Measurements from ENCODE around the gene SAYSD1. TPM values are rescaled to one million over a fixed set of nuclear protein-coding genes. Genes with fewer than 3 reads are reported as not detected.

SAYSD1 gene
- total and polyA plus RNA-seq, 2 experiments from 2014 or later = 8.2 to 10.0 TPM

- H3K27ac Mint-ChIP-seq = no peak overlapping the region
- no peak overlapping the region for H3K4me3 Mint-ChIP-seq
- ATAC-seq (no peak), DNase-seq (ENCODE audit: low spot score) (no peak)
- H2AFZ ChIP-seq = no peak overlapping the region; the same call in 1 of the 2 replicates
- no peaks in the 10 kb centered on the region for H3K9me2 ChIP-seq (ENCODE audit: insufficient read depth)
- H3K4me3 ChIP-seq = no peak overlapping the region
- no peaks in the 10 kb centered on the region for H3K27me3 ChIP-seq (ENCODE audit: insufficient read depth)
- TF ChIP-seq EZH2phosphoT487 (IDR thresholded peaks at IDR 0.05; ENCODE audit: unreplicated experiment) = no peak
- no peak for TF ChIP-seq CREB1 (CRISPR knock-in tag; IDR thresholded peaks at IDR 0.05; ENCODE audit: low read depth)
- TF ChIP-seq, protein P1, sequence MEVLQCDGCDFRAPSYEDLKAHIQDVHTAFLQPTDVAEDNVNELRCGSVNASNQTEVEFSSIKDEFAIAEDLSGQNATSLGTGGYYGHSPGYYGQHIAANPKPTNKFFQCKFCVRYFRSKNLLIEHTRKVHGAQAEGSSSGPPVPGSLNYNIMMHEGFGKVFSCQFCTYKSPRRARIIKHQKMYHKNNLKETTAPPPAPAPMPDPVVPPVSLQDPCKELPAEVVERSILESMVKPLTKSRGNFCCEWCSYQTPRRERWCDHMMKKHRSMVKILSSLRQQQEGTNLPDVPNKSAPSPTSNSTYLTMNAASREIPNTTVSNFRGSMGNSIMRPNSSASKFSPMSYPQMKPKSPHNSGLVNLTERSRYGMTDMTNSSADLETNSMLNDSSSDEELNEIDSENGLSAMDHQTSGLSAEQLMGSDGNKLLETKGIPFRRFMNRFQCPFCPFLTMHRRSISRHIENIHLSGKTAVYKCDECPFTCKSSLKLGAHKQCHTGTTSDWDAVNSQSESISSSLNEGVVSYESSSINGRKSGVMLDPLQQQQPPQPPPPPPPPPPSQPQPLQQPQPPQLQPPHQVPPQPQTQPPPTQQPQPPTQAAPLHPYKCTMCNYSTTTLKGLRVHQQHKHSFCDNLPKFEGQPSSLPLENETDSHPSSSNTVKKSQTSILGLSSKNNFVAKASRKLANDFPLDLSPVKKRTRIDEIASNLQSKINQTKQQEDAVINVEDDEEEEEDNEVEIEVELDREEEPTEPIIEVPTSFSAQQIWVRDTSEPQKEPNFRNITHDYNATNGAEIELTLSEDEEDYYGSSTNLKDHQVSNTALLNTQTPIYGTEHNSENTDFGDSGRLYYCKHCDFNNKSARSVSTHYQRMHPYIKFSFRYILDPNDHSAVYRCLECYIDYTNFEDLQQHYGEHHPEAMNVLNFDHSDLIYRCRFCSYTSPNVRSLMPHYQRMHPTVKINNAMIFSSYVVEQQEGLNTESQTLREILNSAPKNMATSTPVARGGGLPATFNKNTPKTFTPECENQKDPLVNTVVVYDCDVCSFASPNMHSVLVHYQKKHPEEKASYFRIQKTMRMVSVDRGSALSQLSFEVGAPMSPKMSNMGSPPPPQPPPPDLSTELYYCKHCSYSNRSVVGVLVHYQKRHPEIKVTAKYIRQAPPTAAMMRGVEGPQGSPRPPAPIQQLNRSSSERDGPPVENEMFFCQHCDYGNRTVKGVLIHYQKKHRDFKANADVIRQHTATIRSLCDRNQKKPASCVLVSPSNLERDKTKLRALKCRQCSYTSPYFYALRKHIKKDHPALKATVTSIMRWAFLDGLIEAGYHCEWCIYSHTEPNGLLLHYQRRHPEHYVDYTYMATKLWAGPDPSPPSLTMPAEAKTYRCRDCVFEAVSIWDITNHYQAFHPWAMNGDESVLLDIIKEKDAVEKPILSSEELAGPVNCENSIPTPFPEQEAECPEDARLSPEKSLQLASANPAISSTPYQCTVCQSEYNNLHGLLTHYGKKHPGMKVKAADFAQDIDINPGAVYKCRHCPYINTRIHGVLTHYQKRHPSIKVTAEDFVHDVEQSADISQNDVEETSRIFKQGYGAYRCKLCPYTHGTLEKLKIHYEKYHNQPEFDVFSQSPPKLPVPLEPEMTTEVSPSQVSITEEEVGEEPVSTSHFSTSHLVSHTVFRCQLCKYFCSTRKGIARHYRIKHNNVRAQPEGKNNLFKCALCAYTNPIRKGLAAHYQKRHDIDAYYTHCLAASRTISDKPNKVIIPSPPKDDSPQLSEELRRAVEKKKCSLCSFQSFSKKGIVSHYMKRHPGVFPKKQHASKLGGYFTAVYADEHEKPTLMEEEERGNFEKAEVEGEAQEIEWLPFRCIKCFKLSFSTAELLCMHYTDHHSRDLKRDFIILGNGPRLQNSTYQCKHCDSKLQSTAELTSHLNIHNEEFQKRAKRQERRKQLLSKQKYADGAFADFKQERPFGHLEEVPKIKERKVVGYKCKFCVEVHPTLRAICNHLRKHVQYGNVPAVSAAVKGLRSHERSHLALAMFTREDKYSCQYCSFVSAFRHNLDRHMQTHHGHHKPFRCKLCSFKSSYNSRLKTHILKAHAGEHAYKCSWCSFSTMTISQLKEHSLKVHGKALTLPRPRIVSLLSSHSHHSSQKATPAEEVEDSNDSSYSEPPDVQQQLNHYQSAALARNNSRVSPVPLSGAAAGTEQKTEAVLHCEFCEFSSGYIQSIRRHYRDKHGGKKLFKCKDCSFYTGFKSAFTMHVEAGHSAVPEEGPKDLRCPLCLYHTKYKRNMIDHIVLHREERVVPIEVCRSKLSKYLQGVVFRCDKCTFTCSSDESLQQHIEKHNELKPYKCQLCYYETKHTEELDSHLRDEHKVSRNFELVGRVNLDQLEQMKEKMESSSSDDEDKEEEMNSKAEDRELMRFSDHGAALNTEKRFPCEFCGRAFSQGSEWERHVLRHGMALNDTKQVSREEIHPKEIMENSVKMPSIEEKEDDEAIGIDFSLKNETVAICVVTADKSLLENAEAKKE (CRISPR knock-in tag; IDR thresholded peaks at IDR 0.05) = no peak
- no peak for TF ChIP-seq JUNB (IDR thresholded peaks at IDR 0.05; ENCODE audit: unreplicated experiment)
- no peak for TF ChIP-seq STAT1 (IDR thresholded peaks at IDR 0.05; ENCODE audit: unreplicated experiment)
- TF ChIP-seq NANOG (IDR thresholded peaks at IDR 0.05; ENCODE audit: borderline replicate concordance) = no peak
- TF ChIP-seq POLR2AphosphoS5 (IDR thresholded peaks at IDR 0.05; ENCODE audit: low read depth) = no peak
- no peak for TF ChIP-seq ZNF331 (CRISPR knock-in tag; IDR thresholded peaks at IDR 0.05; ENCODE audit: low read depth)
- TF ChIP-seq EZH2 (IDR thresholded peaks at IDR 0.05; ENCODE audit: low read depth, unreplicated experiment) = no peak
- no peak for TF ChIP-seq ETS1 (IDR thresholded peaks at IDR 0.05)
- TF ChIP-seq CTCF (conservative IDR thresholded peaks at IDR 0.05; ENCODE audit: low read depth in 2 of 2) = no peak
- no peak for TF ChIP-seq ZNF114 (CRISPR knock-in tag; IDR thresholded peaks at IDR 0.05)
- TF ChIP-seq, protein P2, sequence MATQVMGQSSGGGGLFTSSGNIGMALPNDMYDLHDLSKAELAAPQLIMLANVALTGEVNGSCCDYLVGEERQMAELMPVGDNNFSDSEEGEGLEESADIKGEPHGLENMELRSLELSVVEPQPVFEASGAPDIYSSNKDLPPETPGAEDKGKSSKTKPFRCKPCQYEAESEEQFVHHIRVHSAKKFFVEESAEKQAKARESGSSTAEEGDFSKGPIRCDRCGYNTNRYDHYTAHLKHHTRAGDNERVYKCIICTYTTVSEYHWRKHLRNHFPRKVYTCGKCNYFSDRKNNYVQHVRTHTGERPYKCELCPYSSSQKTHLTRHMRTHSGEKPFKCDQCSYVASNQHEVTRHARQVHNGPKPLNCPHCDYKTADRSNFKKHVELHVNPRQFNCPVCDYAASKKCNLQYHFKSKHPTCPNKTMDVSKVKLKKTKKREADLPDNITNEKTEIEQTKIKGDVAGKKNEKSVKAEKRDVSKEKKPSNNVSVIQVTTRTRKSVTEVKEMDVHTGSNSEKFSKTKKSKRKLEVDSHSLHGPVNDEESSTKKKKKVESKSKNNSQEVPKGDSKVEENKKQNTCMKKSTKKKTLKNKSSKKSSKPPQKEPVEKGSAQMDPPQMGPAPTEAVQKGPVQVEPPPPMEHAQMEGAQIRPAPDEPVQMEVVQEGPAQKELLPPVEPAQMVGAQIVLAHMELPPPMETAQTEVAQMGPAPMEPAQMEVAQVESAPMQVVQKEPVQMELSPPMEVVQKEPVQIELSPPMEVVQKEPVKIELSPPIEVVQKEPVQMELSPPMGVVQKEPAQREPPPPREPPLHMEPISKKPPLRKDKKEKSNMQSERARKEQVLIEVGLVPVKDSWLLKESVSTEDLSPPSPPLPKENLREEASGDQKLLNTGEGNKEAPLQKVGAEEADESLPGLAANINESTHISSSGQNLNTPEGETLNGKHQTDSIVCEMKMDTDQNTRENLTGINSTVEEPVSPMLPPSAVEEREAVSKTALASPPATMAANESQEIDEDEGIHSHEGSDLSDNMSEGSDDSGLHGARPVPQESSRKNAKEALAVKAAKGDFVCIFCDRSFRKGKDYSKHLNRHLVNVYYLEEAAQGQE (IDR thresholded peaks at IDR 0.05; ENCODE audit: unreplicated experiment) = no peak
- H3K27me3 Mint-ChIP-seq (ENCODE audit: insufficient read depth, low read depth, poor library complexity) = peaks cover 15% of the 10 kb centered on the region
- peaks cover 61% of the 10 kb centered on the region for H3K4me1 Mint-ChIP-seq
- H3K27ac ChIP-seq (ENCODE audit: low read depth) = no peak overlapping the region
- H4K20me1 ChIP-seq (replicated peaks; ENCODE audit: insufficient read depth) = no peaks in the 10 kb centered on the region
- H3K79me2 ChIP-seq (replicated peaks; ENCODE audit: insufficient read depth) = no peaks in the 10 kb centered on the region
- H3K36me3 Mint-ChIP-seq (ENCODE audit: low read depth) = no peaks in the 10 kb centered on the region; the same call in 2 of the 3 replicates
- H3F3A ChIP-seq (replicated peaks; ENCODE audit: low read depth) = no peaks in the 10 kb centered on the region
- no peaks in the 10 kb centered on the region for H3K9me3 Mint-ChIP-seq
- H3K4me1 ChIP-seq (ENCODE audit: insufficient read depth) = peaks cover 7% of the 10 kb centered on the region
- no peaks in the 10 kb centered on the region for H3K36me3 ChIP-seq (ENCODE audit: insufficient read depth)
- H3K4me2 ChIP-seq = no peak overlapping the region
Measured at GRCh38 chr6:39086711-39087110, 28.3 kb downstream of the SAYSD1 start.
